PC-9 (cell line): Measurements from ENCODE around the gene ENHO. TPM values are rescaled to one million over a fixed set of nuclear protein-coding genes. Genes with fewer than 3 reads are reported as not detected.

Experiments used
- BruUV-seq: library from RNA; stranded (reverse); fragments of 400-500 nt; replicated peaks from 2 replicates; lab custom pipeline; 2021; lab: Mats Ljungman, UMichigan
- CTCF ChIA-PET: fragments of 300-600 bp; sonication (Branson Sonifier 250); formaldehyde crosslinking; loops from one replicate; lab custom pipeline; 2022; ENCODE audit warnings: antibody characterized with exemption; lab: Charles Lee
- POLR2A ChIA-PET: fragments of 300-600 bp; sonication (Branson Sonifier 250); formaldehyde crosslinking; loops from one replicate; lab custom pipeline; 2022; ENCODE audit warnings: antibody characterized with exemption; ENCODE audit not compliant: unreplicated experiment; lab: Charles Lee
- DNase-seq, 2 experiments: peaks; one replicate each; pipeline versions ENCODE4 v3.0.0 to v3.0.0-alpha.2; 2015 to 2022; ENCODE audit warnings: mixed read lengths in 1 of 2
- H2AFZ ChIP-seq: fragments of 200-600 bp; sonication (generic); 2 replicates; pipeline ENCODE4 v1.8.1; 2017; ENCODE audit warnings: antibody characterized with exemption
- H3F3A ChIP-seq: fragments of 200-600 bp; sonication (generic); 2 replicates; pipeline ENCODE4 v1.8.1; 2017; ENCODE audit warnings: antibody characterized with exemption, mild to moderate bottlenecking, low read depth; ENCODE audit not compliant: insufficient read depth
- H3K27ac ChIP-seq: fragments of 200-600 bp; sonication (generic); 2 replicates; pipeline ENCODE4 v1.6.1; 2016; ENCODE audit warnings: mixed run types
- H3K27me3 ChIP-seq: fragments of 200-600 bp; sonication (generic); 2 replicates; pipeline ENCODE4 v1.6.1; 2016; ENCODE audit warnings: low read depth, mixed run types; ENCODE audit not compliant: insufficient read depth
- H3K36me3 ChIP-seq: fragments of 200-600 bp; sonication (generic); 2 replicates; pipeline ENCODE4 v1.6.1; 2016; ENCODE audit warnings: low read depth, mixed run types
- H3K4me1 ChIP-seq: fragments of 200-600 bp; sonication (generic); replicated peaks from 2 replicates; pipeline ENCODE4 v1.6.1; 2016; ENCODE audit warnings: mixed run types; ENCODE audit not compliant: insufficient read depth
- H3K4me2 ChIP-seq: fragments of 200-600 bp; sonication (generic); 2 replicates; pipeline ENCODE4 v1.6.1; 2017; ENCODE audit warnings: mixed run types
- H3K4me3 ChIP-seq: fragments of 200-600 bp; sonication (generic); 2 replicates; pipeline ENCODE4 v1.6.1; 2016; ENCODE audit warnings: mixed run types
- H3K79me2 ChIP-seq: fragments of 200-600 bp; sonication (generic); 2 replicates; pipeline ENCODE4 v1.6.1; 2017; ENCODE audit warnings: low read depth, mixed run types
- H3K9me2 ChIP-seq: fragments of 200-600 bp; sonication (generic); 2 replicates; pipeline ENCODE4 v1.8.1; 2017; ENCODE audit warnings: mild to moderate bottlenecking; ENCODE audit not compliant: insufficient read depth
- H3K9me3 ChIP-seq: fragments of 200-600 bp; sonication (generic); 2 replicates; pipeline ENCODE4 v1.8.1; 2016; ENCODE audit warnings: low read depth; ENCODE audit not compliant: insufficient read depth
- H4K20me1 ChIP-seq: fragments of 200-600 bp; sonication (generic); 2 replicates; pipeline ENCODE4 v1.8.1; 2017; ENCODE audit not compliant: insufficient read depth
- CTCF ChIP-seq: fragments of 200-600 bp; sonication (generic); conservative IDR thresholded peaks from 2 replicates; pipeline ENCODE4 v1.6.1; 2017; ENCODE audit warnings: mixed run types, antibody characterized with exemption, mild to moderate bottlenecking, moderate library complexity
- EZH2 ChIP-seq: fragments of 200-600 bp; sonication (generic); IDR thresholded peaks from 2 replicates; pipeline ENCODE4 v1.8.0; 2017; ENCODE audit warnings: antibody characterized with exemption, low read depth
- intact Hi-C: fragments of 100-400 bp; cut with micrococcal nuclease; formaldehyde crosslinking; loops from one replicate; pipeline ENCODE4 v1.10.0; 2022; ENCODE audit not compliant: unreplicated experiment
- total RNA-seq: library from RNA; stranded (reverse); gene quantifications from 2 replicates; pipeline ENCODE4 v1.2.3, GENCODE V29; 2021

The ENHO gene
- total RNA-seq, 1 experiment from 2014 or later: not detected

- H3K27me3 ChIP-seq: no peaks in the 10 kb centered on the region
- no peak overlapping the region for H3K4me3 ChIP-seq
- H3K79me2 ChIP-seq: no peaks in the 10 kb centered on the region
- H2AFZ ChIP-seq: no peak overlapping the region
- TF ChIP-seq EZH2 (no peak), CTCF (no peak)
- no TSS peak for BruUV-seq
- CTCF ChIA-PET: no interaction called here
- no peak overlapping the region for H3K4me2 ChIP-seq
- DNase-seq: no peak
- H3K27ac ChIP-seq: no peak overlapping the region
- H3K9me2 ChIP-seq: no peaks in the 10 kb centered on the region
- no peaks in the 10 kb centered on the region for H3F3A ChIP-seq
- no peaks in the 10 kb centered on the region for H3K36me3 ChIP-seq
- no peaks in the 10 kb centered on the region for H3K9me3 ChIP-seq
- intact Hi-C loops: no loop called here
- no peaks in the 10 kb centered on the region for H4K20me1 ChIP-seq
- POLR2A ChIA-PET: no interaction called here
- H3K4me1 ChIP-seq: peaks cover 3% of the 10 kb centered on the region
Observed at GRCh38 chr9:34479431-34479866, 43.3 kb downstream of the ENHO start.

GRCh38 chr9:34477541-34477940 is 45.2 kb downstream of the ENHO start:
- intact Hi-C loops: no loop called here
- no peaks in the 10 kb centered on the region for H3K27me3 ChIP-seq
- TF ChIP-seq EZH2: no peak
- no peak for TF ChIP-seq CTCF
- DNase-seq: no peak
- no peaks in the 10 kb centered on the region for H3K9me3 ChIP-seq
- no peaks in the 10 kb centered on the region for H4K20me1 ChIP-seq
- H3F3A ChIP-seq: no peaks in the 10 kb centered on the region
- POLR2A ChIA-PET: no interaction called here
- no peaks in the 10 kb centered on the region for H3K4me1 ChIP-seq
- no peak overlapping the region for H3K27ac ChIP-seq
- no peaks in the 10 kb centered on the region for H3K79me2 ChIP-seq
- BruUV-seq: no TSS peak
- CTCF ChIA-PET: no interaction called here
- H3K4me3 ChIP-seq: no peak overlapping the region
- H3K4me2 ChIP-seq: no peak overlapping the region
- H3K9me2 ChIP-seq: no peaks in the 10 kb centered on the region
- no peaks in the 10 kb centered on the region for H3K36me3 ChIP-seq
- H2AFZ ChIP-seq: no peak overlapping the region

GRCh38 chr9:34475097-34475496 is 47.7 kb downstream of the ENHO start:
- no peak for DNase-seq
- no TSS peak for BruUV-seq
- no peaks in the 10 kb centered on the region for H3K27me3 ChIP-seq
- no peaks in the 10 kb centered on the region for H4K20me1 ChIP-seq
- no peak overlapping the region for H3K27ac ChIP-seq
- H3F3A ChIP-seq: no peaks in the 10 kb centered on the region
- no peak overlapping the region for H3K4me2 ChIP-seq
- ChIA-PET CTCF (no interaction called here), POLR2A (no interaction called here)
- H3K4me1 ChIP-seq: no peaks in the 10 kb centered on the region
- H3K9me3 ChIP-seq: no peaks in the 10 kb centered on the region
- no peak for TF ChIP-seq CTCF
- no peak for TF ChIP-seq EZH2
- H3K36me3 ChIP-seq: no peaks in the 10 kb centered on the region
- H3K4me3 ChIP-seq: no peak overlapping the region
- intact Hi-C loops: no loop called here
- H2AFZ ChIP-seq: no peak overlapping the region
- no peaks in the 10 kb centered on the region for H3K79me2 ChIP-seq
- H3K9me2 ChIP-seq: no peaks in the 10 kb centered on the region

Other genes with a start within 250 kb of the ENHO start
- gene KIF24, start 193.7 kb downstream of the ENHO start, total RNA-seq: 4.5 and 6.9 TPM in 2 replicates
- gene NUDT2, start 193.4 kb downstream of the ENHO start, total RNA-seq: 31.3 and 33.8 TPM in 2 replicates
- gene MYORG, start 146.1 kb downstream of the ENHO start, total RNA-seq: 3.0 and 3.1 TPM in 2 replicates
- gene FAM219A, start 64.4 kb downstream of the ENHO start, total RNA-seq: 12.7 and 15.6 TPM in 2 replicates
- 1.5 and 1.6 TPM in 2 replicates for gene DNAI1, start 64.2 kb downstream of the ENHO start, total RNA-seq
- not detected in 2 replicates for gene CNTFR, start 66.7 kb upstream of the ENHO start, total RNA-seq
- 15.6 and 19.4 TPM in 2 replicates for gene RPP25L, start 89.1 kb upstream of the ENHO start, total RNA-seq
- 47.5 and 57.5 TPM in 2 replicates for gene DCTN3, start 97.5 kb upstream of the ENHO start, total RNA-seq
- gene ARID3C, start 106.1 kb upstream of the ENHO start, total RNA-seq: not detected in 2 replicates
- 55.8 and 57.9 TPM in 2 replicates for gene SIGMAR1, start 114.8 kb upstream of the ENHO start, total RNA-seq
- gene GALT, start 123.7 kb upstream of the ENHO start, total RNA-seq: 13.5 and 18.2 TPM in 2 replicates
- 8.5 and 8.7 TPM in 2 replicates for gene IL11RA, start 129.2 kb upstream of the ENHO start, total RNA-seq
- 0.44 and 0.98 TPM in 2 replicates for gene CCL27, start 139.7 kb upstream of the ENHO start, total RNA-seq
- not detected in 2 replicates for gene CCL19, start 168.3 kb upstream of the ENHO start, total RNA-seq
- not detected in 2 replicates for gene CCL21, start 187.1 kb upstream of the ENHO start, total RNA-seq